Parathyroid adenoma (tissue), 2 donors: ENCODE results near the gene COLEC11.

Source experiments
- H2AFZ ChIP-seq: fragments of 300-600 bp; sonication (generic); one replicate; pipeline ENCODE4 v1.7.0; 2017; ENCODE audit warnings: antibody characterized with exemption, mild to moderate bottlenecking
- H3K27ac ChIP-seq: fragments of 300-600 bp; sonication (generic); one replicate; pipeline ENCODE4 v1.7.0; 2017
- H3K27me3 ChIP-seq: fragments of 300-600 bp; sonication (generic); one replicate; pipeline ENCODE4 v1.7.0; 2017; ENCODE audit warnings: low read length; ENCODE audit not compliant: control insufficient read depth, insufficient read depth
- H3K36me3 ChIP-seq: fragments of 300-600 bp; sonication (generic); one replicate; pipeline ENCODE4 v1.7.0; 2017; ENCODE audit warnings: low read length; ENCODE audit not compliant: control insufficient read depth, insufficient read depth
- H3K4me1 ChIP-seq: fragments of 300-600 bp; sonication (generic); one replicate; pipeline ENCODE4 v1.7.0; 2017; ENCODE audit warnings: control low read depth
- H3K4me2 ChIP-seq: fragments of 300-600 bp; sonication (generic); one replicate; pipeline ENCODE4 v1.7.0; 2017; ENCODE audit warnings: low read length
- H3K4me3 ChIP-seq: fragments of 300-600 bp; sonication (generic); one replicate; pipeline ENCODE4 v1.7.0; 2017; ENCODE audit warnings: low read depth, low read length
- H3K79me2 ChIP-seq: fragments of 300-600 bp; sonication (generic); one replicate; pipeline ENCODE4 v1.7.0; 2017; ENCODE audit warnings: control low read depth
- H3K9ac ChIP-seq: fragments of 300-600 bp; sonication (generic); one replicate; pipeline ENCODE4 v1.7.0; 2017; ENCODE audit warnings: mild to moderate bottlenecking
- H3K9me3 ChIP-seq: fragments of 300-600 bp; sonication (generic); one replicate; pipeline ENCODE4 v1.7.0; 2017; ENCODE audit warnings: low read length; ENCODE audit not compliant: control insufficient read depth
- TF ChIP-seq, protein P1 (sequence below): fragments of 300-600 bp; sonication (generic); IDR thresholded peaks from one replicate; pipeline ENCODE4 v1.7.0; 2017; ENCODE audit warnings: antibody characterized with exemption, mild to moderate bottlenecking
- donor health status: primary hyperparathyroidism.

COLEC11 gene

DNA sequence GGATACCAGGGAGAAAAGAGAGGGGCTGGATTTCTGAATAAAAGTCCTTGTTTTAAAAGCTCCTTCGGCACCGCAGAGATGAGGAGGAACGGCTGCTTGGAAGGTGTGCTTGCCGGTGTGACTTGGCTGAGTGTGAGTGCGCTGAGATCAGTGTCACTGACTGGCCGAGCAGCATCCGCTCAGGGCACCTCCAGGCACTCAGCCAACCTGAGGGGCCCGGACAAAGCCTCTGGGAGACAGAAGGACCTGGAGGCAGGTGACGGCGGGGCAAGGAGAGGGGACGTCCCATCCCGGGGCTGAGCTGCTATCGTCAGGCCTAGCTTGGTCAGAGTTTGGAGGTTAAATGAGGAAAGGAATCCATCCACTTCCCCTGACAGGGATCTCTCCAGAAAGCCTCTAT, 46.3 kb downstream of the COLEC11 start:
- no peak overlapping the region for H3K4me3 ChIP-seq
- H2AFZ ChIP-seq = no peak overlapping the region
- H3K9ac ChIP-seq = no peak overlapping the region
- H3K9me3 ChIP-seq = no peaks in the 10 kb centered on the region
- H3K27me3 ChIP-seq = no peaks in the 10 kb centered on the region
- TF ChIP-seq, protein P1, sequence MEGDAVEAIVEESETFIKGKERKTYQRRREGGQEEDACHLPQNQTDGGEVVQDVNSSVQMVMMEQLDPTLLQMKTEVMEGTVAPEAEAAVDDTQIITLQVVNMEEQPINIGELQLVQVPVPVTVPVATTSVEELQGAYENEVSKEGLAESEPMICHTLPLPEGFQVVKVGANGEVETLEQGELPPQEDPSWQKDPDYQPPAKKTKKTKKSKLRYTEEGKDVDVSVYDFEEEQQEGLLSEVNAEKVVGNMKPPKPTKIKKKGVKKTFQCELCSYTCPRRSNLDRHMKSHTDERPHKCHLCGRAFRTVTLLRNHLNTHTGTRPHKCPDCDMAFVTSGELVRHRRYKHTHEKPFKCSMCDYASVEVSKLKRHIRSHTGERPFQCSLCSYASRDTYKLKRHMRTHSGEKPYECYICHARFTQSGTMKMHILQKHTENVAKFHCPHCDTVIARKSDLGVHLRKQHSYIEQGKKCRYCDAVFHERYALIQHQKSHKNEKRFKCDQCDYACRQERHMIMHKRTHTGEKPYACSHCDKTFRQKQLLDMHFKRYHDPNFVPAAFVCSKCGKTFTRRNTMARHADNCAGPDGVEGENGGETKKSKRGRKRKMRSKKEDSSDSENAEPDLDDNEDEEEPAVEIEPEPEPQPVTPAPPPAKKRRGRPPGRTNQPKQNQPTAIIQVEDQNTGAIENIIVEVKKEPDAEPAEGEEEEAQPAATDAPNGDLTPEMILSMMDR = no peak
- H3K79me2 ChIP-seq = no peaks in the 10 kb centered on the region
- no peaks in the 10 kb centered on the region for H3K36me3 ChIP-seq
- H3K27ac ChIP-seq = no peak overlapping the region
- no peak overlapping the region for H3K4me2 ChIP-seq
- no peaks in the 10 kb centered on the region for H3K4me1 ChIP-seq

DNA sequence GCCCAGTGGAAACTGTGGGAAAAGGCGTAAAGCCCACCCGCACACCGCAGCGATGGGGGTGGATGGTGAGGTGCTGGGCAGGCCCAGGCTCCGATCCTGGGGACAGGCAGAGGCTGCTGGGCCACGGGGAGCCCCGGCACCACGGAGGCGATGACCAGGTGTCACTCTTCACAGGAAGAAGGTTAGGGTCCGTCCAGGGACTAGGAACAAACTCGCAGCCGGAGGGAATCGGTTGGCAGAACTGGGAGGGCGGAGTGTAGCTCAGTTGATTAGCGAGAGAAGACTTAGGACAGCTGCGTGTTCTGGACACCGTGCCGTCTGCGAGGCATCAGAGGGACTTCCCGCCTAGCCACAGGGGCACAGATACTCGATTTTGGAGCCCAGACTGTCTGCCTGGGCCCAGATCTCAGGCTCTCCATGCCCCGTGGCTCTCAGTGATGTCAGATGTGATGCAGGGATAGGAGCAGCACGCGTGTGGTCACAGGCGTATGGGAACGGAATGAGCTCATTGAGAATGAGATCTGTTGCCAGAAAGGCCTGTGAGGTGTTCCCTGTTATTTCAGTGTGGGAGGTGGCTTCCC, 47.0 kb downstream of the COLEC11 start:
- TF ChIP-seq, protein P1 = no peak
- Histone ChIP-seq H3K9me3 (no peaks in the 10 kb centered on the region), H3K4me3 (no peak overlapping the region), H3K79me2 (no peaks in the 10 kb centered on the region), H3K36me3 (no peaks in the 10 kb centered on the region), H3K27ac (no peak overlapping the region), H3K27me3 (no peaks in the 10 kb centered on the region), H3K4me2 (no peak overlapping the region), H2AFZ (no peak overlapping the region), H3K9ac (no peak overlapping the region), H3K4me1 (no peaks in the 10 kb centered on the region)

DNA sequence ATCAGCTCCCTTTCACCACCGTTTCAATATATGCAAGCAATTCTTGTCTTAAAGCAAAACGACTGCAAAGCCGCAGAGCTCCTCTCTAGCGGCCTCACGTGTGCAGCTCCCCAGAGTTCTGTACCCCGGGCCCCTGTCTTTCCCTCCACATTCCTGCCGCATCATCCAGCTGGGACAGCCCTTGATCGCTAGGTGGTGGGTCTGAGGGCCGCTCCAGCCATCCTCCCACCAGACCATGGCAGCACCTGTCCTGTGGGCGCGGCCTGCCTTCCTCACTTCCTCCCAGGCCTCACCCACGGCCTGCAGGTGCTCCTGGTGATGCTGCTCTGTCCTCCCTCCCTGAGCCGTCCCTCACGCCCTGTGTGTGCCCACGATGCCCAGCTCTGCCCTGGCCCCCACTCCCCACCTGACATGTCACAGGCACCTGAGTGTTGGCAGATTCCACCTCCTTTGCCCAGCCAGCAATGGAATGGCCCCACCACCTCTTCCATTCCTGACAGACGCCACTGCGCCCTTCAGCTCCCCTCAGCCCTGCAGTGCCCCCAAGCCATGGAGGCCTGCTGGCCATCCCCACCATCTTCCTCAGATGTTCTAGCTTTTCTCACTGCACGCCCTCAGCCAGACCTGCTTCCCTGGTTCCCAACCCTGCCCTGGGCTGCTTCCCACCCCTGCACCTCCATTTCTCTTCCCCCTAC, 47.8 kb downstream of the COLEC11 start:
- Histone ChIP-seq H2AFZ (no peak overlapping the region), H3K27ac (no peak overlapping the region), H3K4me2 (no peak overlapping the region), H3K9ac (no peak overlapping the region), H3K4me1 (no peaks in the 10 kb centered on the region), H3K79me2 (no peaks in the 10 kb centered on the region), H3K27me3 (no peaks in the 10 kb centered on the region), H3K4me3 (no peak overlapping the region), H3K9me3 (no peaks in the 10 kb centered on the region), H3K36me3 (no peaks in the 10 kb centered on the region)
- TF ChIP-seq, protein P1 = no peak

DNA sequence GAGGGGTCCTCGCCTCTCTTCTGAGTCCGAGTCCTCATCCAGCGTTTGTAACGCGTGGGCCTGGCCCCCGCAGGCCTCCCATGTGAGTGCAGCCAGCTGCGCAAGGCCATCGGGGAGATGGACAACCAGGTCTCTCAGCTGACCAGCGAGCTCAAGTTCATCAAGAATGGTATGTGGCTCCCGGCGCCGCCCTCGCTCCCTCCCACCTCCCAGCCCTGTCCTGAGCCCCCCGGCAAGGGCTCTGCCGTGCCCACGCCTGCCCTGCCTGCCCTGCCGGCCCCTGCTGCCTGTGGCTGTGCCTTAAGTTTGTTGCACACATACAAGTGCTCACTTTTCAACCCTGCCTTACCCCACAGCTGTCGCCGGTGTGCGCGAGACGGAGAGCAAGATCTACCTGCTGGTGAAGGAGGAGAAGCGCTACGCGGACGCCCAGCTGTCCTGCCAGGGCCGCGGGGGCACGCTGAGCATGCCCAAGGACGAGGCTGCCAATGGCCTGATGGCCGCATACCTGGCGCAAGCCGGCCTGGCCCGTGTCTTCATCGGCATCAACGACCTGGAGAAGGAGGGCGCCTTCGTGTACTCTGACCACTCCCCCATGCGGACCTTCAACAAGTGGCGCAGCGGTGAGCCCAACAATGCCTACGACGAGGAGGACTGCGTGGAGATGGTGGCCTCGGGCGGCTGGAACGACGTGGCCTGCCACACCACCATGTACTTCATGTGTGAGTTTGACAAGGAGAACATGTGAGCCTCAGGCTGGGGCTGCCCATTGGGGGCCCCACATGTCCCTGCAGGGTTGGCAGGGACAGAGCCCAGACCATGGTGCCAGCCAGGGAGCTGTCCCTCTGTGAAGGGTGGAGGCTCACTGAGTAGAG, 48.7 kb downstream of the COLEC11 start:
- no peaks in the 10 kb centered on the region for H3K9me3 ChIP-seq

More for the DNA sequence above, 48.7 kb downstream of the COLEC11 start:
- Histone ChIP-seq H3K36me3 (no peaks in the 10 kb centered on the region), H3K79me2 (no peaks in the 10 kb centered on the region), H3K9ac (no peak overlapping the region), H2AFZ (no peak overlapping the region), H3K4me1 (no peaks in the 10 kb centered on the region), H3K4me2 (no peak overlapping the region), H3K27ac (no peak overlapping the region), H3K27me3 (no peaks in the 10 kb centered on the region), H3K4me3 (no peak overlapping the region)
- TF ChIP-seq, protein P1 = no peak
